PFSK-1 (cell line): Measurements from ENCODE around the gene C1orf167.

ENCODE experiments used
- POLR2AphosphoS5 ChIP-seq: IDR thresholded peaks from 2 replicates; pipeline ENCODE4 v1.6.1; 2012; ENCODE audit warnings: low read depth, mild to moderate bottlenecking, control low read depth, low read length, moderate library complexity
- REST ChIP-seq, 2 experiments: IDR thresholded peaks; 2 replicates each; pipeline versions ENCODE4 v1.6.1 to v1.8.0; 2011 to 2012; ENCODE audit warnings: low read depth in 2 of 2, low read length in 2 of 2, control low read depth in 1 of 2, inconsistent platforms in 1 of 2, mild to moderate bottlenecking in 1 of 2, moderate library complexity in 1 of 2; ENCODE audit not compliant: insufficient read depth in 1 of 2

GRCh38 chr1:11770011-11770410, 8.0 kb downstream of the C1orf167 start:
- no peak for TF ChIP-seq POLR2AphosphoS5
- no peak for TF ChIP-seq REST (IDR thresholded peaks at IDR 0.05; ENCODE audit: insufficient read depth in 1 of 2, low read depth in 2 of 2, low read length in 2 of 2)
